ENCODE results near the gene OSBPL2. TPM values are rescaled to one million over a fixed set of nuclear protein-coding genes. Genes with fewer than 3 reads are reported as not detected.

OSBPL2 gene
- total RNA-seq, 4 donors from 2014 or later: 36.6 to 57.3 (median 46.7) TPM

GRCh38 chr20:62193079-62194025 is 45.0 kb upstream of the OSBPL2 start:
- Histone ChIP-seq H3K27me3 (no peaks in the 10 kb centered on the region), H3K4me3 (no peak overlapping the region), H3K9me3 (no peaks in the 10 kb centered on the region), H3K27ac (no peak overlapping the region), H3K4me1 (no peaks in the 10 kb centered on the region), H3K36me3 (peaks cover 0 to 91% of the 10 kb centered on the region in 2 donors)
- no peak for ATAC-seq
- 83 to 88% methylated on average over 13 to 18 of the region's 29 CpGs for WGBS, 2 donors (ENCODE audit: low coverage in 1 of 2)
- no peak for TF ChIP-seq CTCF (IDR thresholded peaks at IDR 0.05)

GRCh38 chr20:62195075-62195405 is 43.3 kb upstream of the OSBPL2 start:
- Histone ChIP-seq H3K9me3 (no peaks in the 10 kb centered on the region), H3K4me3 (no peak overlapping the region), H3K27ac (no peak overlapping the region), H3K36me3 (peaks cover 0 to 93% of the 10 kb centered on the region in 2 donors), H3K4me1 (no peaks in the 10 kb centered on the region), H3K27me3 (no peaks in the 10 kb centered on the region)
- 79 to 96% methylated on average over 6 of the region's 8 CpGs for WGBS, 2 donors (ENCODE audit: low coverage in 1 of 2)
- TF ChIP-seq POLR2A (IDR thresholded peaks at IDR 0.05) (no peak), POLR2AphosphoS5 (IDR thresholded peaks at IDR 0.05) (no peak), EP300 (IDR thresholded peaks at IDR 0.05) (no peak), CTCF (IDR thresholded peaks at IDR 0.05) (no peak)
- ATAC-seq: no peak

GRCh38 chr20:62195736-62196135 is 42.6 kb upstream of the OSBPL2 start:
- 86 to 88% methylated on average over 2 to 8 of the region's 10 CpGs for WGBS, 2 donors (ENCODE audit: low coverage in 1 of 2)

GRCh38 chr20:62196286-62196685 is 42.0 kb upstream of the OSBPL2 start:
- 85 to 92% methylated on average over 7 of the region's 10 CpGs for whole genome bisulfite sequencing, 2 donors (ENCODE audit: low coverage in 1 of 2)
- H3K36me3 ChIP-seq: peaks cover 0 to 93% of the 10 kb centered on the region in 2 donors
- TF ChIP-seq EP300 (IDR thresholded peaks at IDR 0.05) (no peak), CTCF (IDR thresholded peaks at IDR 0.05) (no peak), POLR2AphosphoS5 (IDR thresholded peaks at IDR 0.05) (no peak), POLR2A (IDR thresholded peaks at IDR 0.05) (no peak)

More at GRCh38 chr20:62195736-62196135, 42.6 kb upstream of the OSBPL2 start:
- no peak overlapping the region for H3K4me3 ChIP-seq
- TF ChIP-seq POLR2A (IDR thresholded peaks at IDR 0.05) (no peak), POLR2AphosphoS5 (IDR thresholded peaks at IDR 0.05) (no peak), CTCF (IDR thresholded peaks at IDR 0.05) (no peak), EP300 (IDR thresholded peaks at IDR 0.05) (no peak)
- ATAC-seq: no peak
- peaks cover 0 to 93% of the 10 kb centered on the region in 2 donors for H3K36me3 ChIP-seq
- H3K9me3 ChIP-seq: no peaks in the 10 kb centered on the region
- no peaks in the 10 kb centered on the region for H3K4me1 ChIP-seq
- no peaks in the 10 kb centered on the region for H3K27me3 ChIP-seq
- no peak overlapping the region for H3K27ac ChIP-seq

GRCh38 chr20:62197311-62197710 is 41.0 kb upstream of the OSBPL2 start:
- WGBS, 2 donors (ENCODE audit: low coverage in 1 of 2): 77 to 97% methylated on average over 9 of the region's 9 CpGs
- H3K4me1 ChIP-seq: no peaks in the 10 kb centered on the region
- ATAC-seq: no peak
- no peaks in the 10 kb centered on the region for H3K9me3 ChIP-seq
- no peak overlapping the region for H3K4me3 ChIP-seq
- TF ChIP-seq POLR2A (IDR thresholded peaks at IDR 0.05) (no peak), POLR2AphosphoS5 (IDR thresholded peaks at IDR 0.05) (no peak), CTCF (IDR thresholded peaks at IDR 0.05) (no peak), EP300 (IDR thresholded peaks at IDR 0.05) (no peak)
- H3K36me3 ChIP-seq: peaks cover 0 to 93% of the 10 kb centered on the region in 2 donors
- H3K27me3 ChIP-seq: no peaks in the 10 kb centered on the region
- no peak overlapping the region for H3K27ac ChIP-seq

More at GRCh38 chr20:62196286-62196685, 42.0 kb upstream of the OSBPL2 start:
- no peak overlapping the region for H3K27ac ChIP-seq
- H3K9me3 ChIP-seq: no peaks in the 10 kb centered on the region
- ATAC-seq: no peak
- no peaks in the 10 kb centered on the region for H3K4me1 ChIP-seq
- H3K27me3 ChIP-seq: no peaks in the 10 kb centered on the region
- H3K4me3 ChIP-seq: no peak overlapping the region
